HCT116 (cell line): ENCODE data around the gene FRMD4A.

Experiments used
- EZH2 ChIP-seq: fragments of 200-600 bp; sonication (generic); IDR thresholded peaks from 2 replicates; pipeline ENCODE4 v1.6.1; 2017; ENCODE audit warnings: antibody characterized with exemption, mixed run types
- POLR2A ChIP-seq: IDR thresholded peaks from 2 replicates; pipeline ENCODE4 v1.7.0; 2011; ENCODE audit warnings: borderline replicate concordance; ENCODE audit not compliant: insufficient read depth, insufficient read length; ENCODE audit errors: extremely low read depth
- RAD21 ChIP-seq: IDR thresholded peaks from 2 replicates; pipeline ENCODE4 v1.6.1; 2012; ENCODE audit warnings: low read depth, mild to moderate bottlenecking
- YY1 ChIP-seq: IDR thresholded peaks from 2 replicates; pipeline ENCODE4 v1.6.1; 2011; ENCODE audit warnings: low read length, low read depth, moderate library complexity, mild to moderate bottlenecking; ENCODE audit not compliant: insufficient replicate concordance; ENCODE audit errors: extremely low read depth
- TF ChIP-seq, protein P1 (sequence below), 3 experiments: fragments of 200-600 bp in 1 of 3; sonication (generic) in 1 of 3; IDR thresholded peaks in 2 of 3; conservative IDR thresholded peaks in 1 of 3; 2 replicates each; pipeline ENCODE4 v1.5.1; 2012 to 2017; ENCODE audit warnings: low read depth in 2 of 3, low read length in 2 of 3, antibody characterized with exemption in 1 of 3, borderline replicate concordance in 1 of 3, control low read depth in 1 of 3, mild to moderate bottlenecking in 1 of 3, mixed read lengths in 1 of 3, mixed run types in 1 of 3, moderate library complexity in 1 of 3; ENCODE audit not compliant: insufficient read depth in 1 of 3

DNA sequence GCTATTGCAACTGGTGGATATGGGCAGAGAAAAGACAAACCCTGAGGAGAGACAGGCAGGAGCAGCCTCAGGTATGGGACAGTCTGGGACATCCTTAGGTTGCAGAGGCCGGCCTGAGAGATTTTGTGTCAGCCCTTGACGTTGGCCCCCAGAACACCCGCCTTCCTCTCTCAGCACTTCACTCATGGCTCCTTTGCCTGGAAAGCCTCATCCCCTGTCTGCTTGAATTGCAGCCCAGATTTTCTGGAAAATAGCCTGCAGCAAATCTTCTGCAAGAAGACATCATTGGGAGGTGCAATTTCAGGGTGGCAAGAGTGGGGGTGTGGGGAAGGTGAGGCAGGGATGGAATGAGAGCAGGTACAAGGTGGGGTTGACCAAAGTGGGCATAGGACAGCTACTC lies 2.2 kb upstream of the FRMD4A start:
- no peak for TF ChIP-seq YY1
- no peak for TF ChIP-seq POLR2A
- TF ChIP-seq, protein P1, sequence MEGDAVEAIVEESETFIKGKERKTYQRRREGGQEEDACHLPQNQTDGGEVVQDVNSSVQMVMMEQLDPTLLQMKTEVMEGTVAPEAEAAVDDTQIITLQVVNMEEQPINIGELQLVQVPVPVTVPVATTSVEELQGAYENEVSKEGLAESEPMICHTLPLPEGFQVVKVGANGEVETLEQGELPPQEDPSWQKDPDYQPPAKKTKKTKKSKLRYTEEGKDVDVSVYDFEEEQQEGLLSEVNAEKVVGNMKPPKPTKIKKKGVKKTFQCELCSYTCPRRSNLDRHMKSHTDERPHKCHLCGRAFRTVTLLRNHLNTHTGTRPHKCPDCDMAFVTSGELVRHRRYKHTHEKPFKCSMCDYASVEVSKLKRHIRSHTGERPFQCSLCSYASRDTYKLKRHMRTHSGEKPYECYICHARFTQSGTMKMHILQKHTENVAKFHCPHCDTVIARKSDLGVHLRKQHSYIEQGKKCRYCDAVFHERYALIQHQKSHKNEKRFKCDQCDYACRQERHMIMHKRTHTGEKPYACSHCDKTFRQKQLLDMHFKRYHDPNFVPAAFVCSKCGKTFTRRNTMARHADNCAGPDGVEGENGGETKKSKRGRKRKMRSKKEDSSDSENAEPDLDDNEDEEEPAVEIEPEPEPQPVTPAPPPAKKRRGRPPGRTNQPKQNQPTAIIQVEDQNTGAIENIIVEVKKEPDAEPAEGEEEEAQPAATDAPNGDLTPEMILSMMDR (IDR thresholded peaks at IDR 0.05 in 2 of 3, conservative IDR thresholded peaks at IDR 0.05 in 1 of 3; ENCODE audit: borderline replicate concordance in 1 of 3, insufficient read depth in 1 of 3, low read depth in 2 of 3, low read length in 2 of 3): no peak
- no peak for TF ChIP-seq EZH2
- no peak for TF ChIP-seq RAD21
